ENCODE measurements around the gene ARL9.

The ARL9 gene

DNA sequence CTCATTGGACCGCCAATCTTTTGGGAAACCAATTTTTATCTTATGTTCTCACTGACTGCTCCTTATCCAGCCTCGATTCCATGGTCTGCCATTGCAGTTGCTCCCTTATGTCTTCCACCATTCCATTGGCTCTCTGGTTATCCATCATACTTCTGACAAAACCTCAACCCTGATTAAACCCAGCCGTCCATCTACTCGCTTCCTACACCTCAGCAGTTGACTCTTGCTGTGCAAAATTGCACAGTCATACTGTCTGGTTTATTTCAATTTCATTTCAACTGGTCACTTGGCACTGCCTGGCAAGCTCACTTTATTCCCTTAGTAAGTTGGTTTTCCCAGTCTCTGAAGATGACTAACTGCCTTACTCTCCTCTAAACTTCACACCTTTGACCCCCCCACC lies 26.2 kb downstream of the ARL9 start:
- Histone ChIP-seq H3K36me3 (no peaks in the 10 kb centered on the region), H3K27ac (no peak overlapping the region)

GRCh38 chr4:56532239-56532638 lies 26.6 kb downstream of the ARL9 start:
- no peak for TF ChIP-seq CTCF (IDR thresholded peaks at IDR 0.05)
- H3K36me3 ChIP-seq: no peaks in the 10 kb centered on the region
- H3K4me3 ChIP-seq (ENCODE audit: low read depth in 1 of 2, low read length in 1 of 2): no peak overlapping the region
- H3K27me3 ChIP-seq: peaks cover 61% of the 10 kb centered on the region
- H3K9me3 ChIP-seq: no peaks in the 10 kb centered on the region
- H3K27ac ChIP-seq: no peak overlapping the region
- peaks cover 9 to 11% of the 10 kb centered on the region in 2 experiments for H3K4me1 ChIP-seq (ENCODE audit: control insufficient read depth in 1 of 2, insufficient read depth in 1 of 2, low read depth in 1 of 2, low read length in 1 of 2)

More for the DNA sequence above, 26.2 kb downstream of the ARL9 start:
- no peak overlapping the region for H3K4me3 ChIP-seq (ENCODE audit: low read depth in 1 of 2, low read length in 1 of 2)
- no peak for TF ChIP-seq CTCF (IDR thresholded peaks at IDR 0.05)
- H3K4me1 ChIP-seq (ENCODE audit: control insufficient read depth in 1 of 2, insufficient read depth in 1 of 2, low read depth in 1 of 2, low read length in 1 of 2): peaks cover 9 to 11% of the 10 kb centered on the region in 2 experiments
- H3K27me3 ChIP-seq: peaks cover 61% of the 10 kb centered on the region
- H3K9me3 ChIP-seq: no peaks in the 10 kb centered on the region

DNA sequence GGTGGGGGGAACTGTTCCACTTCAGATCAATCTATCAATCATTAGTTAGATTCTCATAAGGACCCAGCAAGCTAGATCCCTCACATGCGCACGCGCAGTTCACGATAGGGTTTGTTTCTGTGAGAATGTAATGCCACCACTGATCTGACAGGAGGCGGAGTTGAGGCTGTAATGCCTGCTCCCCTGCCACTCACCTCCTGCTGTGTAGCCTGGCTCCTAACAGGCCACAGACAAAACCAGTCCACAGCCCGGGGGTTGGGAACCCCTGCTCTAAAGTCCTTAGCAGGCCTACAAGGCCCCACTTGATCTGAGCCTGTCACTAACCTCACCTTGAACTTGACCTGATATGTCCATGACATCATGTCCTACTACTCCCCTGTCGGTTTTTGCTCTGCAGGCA lies 30.3 kb downstream of the ARL9 start:
- peaks cover 5 to 8% of the 10 kb centered on the region in 2 experiments for H3K4me1 ChIP-seq (ENCODE audit: control insufficient read depth in 1 of 2, insufficient read depth in 1 of 2, low read depth in 1 of 2, low read length in 1 of 2)
- no peaks in the 10 kb centered on the region for H3K9me3 ChIP-seq
- H3K27ac ChIP-seq: no peak overlapping the region
- H3K27me3 ChIP-seq: peaks cover 34% of the 10 kb centered on the region
- TF ChIP-seq CTCF (IDR thresholded peaks at IDR 0.05): no peak
- no peak overlapping the region for H3K4me3 ChIP-seq (ENCODE audit: low read depth in 1 of 2, low read length in 1 of 2)
- no peaks in the 10 kb centered on the region for H3K36me3 ChIP-seq

DNA sequence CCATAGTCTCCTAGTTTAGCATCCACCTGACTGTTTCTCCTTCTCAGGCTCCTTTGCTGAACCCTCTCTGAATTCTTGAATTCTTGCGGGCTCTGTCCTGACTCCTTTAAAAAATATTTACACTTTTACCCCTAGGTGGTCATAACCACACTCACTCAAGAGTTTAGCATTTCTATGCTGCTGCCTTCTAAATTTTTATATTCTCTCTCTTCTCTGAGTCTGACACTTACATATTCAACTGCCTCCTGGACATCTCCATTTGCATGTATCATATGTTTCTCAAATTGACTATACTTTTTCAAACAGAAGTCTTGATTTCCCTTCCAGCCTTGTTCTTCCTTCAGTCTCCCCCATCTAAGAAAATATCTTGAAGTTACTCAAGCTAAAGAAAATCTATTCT lies 31.6 kb downstream of the ARL9 start:
- Histone ChIP-seq H3K4me3 (ENCODE audit: low read depth in 1 of 2, low read length in 1 of 2) (no peak overlapping the region), H3K36me3 (no peaks in the 10 kb centered on the region), H3K27me3 (peaks cover 21% of the 10 kb centered on the region), H3K4me1 (ENCODE audit: control insufficient read depth in 1 of 2, insufficient read depth in 1 of 2, low read depth in 1 of 2, low read length in 1 of 2) (peaks cover 0 to 5% of the 10 kb centered on the region in 2 experiments), H3K9me3 (no peaks in the 10 kb centered on the region), H3K27ac (no peak overlapping the region)
- TF ChIP-seq CTCF (IDR thresholded peaks at IDR 0.05): no peak

DNA sequence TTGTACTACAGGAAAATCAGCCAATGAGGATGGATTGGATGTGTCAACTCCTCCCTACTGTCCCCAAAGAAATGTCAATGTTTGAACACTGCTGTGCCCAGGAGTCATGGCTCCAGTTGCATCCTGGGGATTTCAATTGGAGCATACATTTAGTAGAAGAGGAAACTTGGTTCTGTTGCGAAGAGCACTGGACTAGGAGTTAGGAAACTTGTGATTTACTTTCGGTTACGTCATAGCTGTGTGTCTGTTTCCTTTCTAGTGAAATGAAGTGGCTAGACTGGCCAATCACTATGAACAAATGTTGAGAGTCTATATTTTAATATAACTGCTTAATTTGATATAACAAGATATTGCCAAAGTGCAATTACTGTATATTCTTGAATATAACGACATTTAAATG lies 35.2 kb downstream of the ARL9 start:
- H3K4me3 ChIP-seq (ENCODE audit: low read depth in 1 of 2, low read length in 1 of 2): no peak overlapping the region

More for the DNA sequence above, 35.2 kb downstream of the ARL9 start:
- Histone ChIP-seq H3K27ac (no peak overlapping the region), H3K4me1 (ENCODE audit: control insufficient read depth in 1 of 2, insufficient read depth in 1 of 2, low read depth in 1 of 2, low read length in 1 of 2) (peaks cover 6 to 13% of the 10 kb centered on the region in 2 experiments), H3K9me3 (no peaks in the 10 kb centered on the region), H3K27me3 (peaks cover 15% of the 10 kb centered on the region), H3K36me3 (no peaks in the 10 kb centered on the region)
- TF ChIP-seq CTCF (IDR thresholded peaks at IDR 0.05): no peak

Measured in neutrophil (primary cell).